Amniotic epithelial cell (primary cell): ENCODE measurements around the gene SREBF2.

Experiments used
- DNase-seq: peaks from one replicate; pipeline ENCODE4 v3.0.0-alpha.2; 2010; ENCODE audit warnings: low read depth

SREBF2 gene

GRCh38 chr22:41876675-41877074, 43.8 kb downstream of the SREBF2 start:
- DNase-seq, result no peak

- DNase-seq, result no peak
Measured at GRCh38 chr22:41880653-41881052, 47.7 kb downstream of the SREBF2 start.

- no peak for DNase-seq
Measured at GRCh38 chr22:41883400-41883799, 50.5 kb downstream of the SREBF2 start.

GRCh38 chr22:41885116-41885515, 52.2 kb downstream of the SREBF2 start:
- no peak for DNase-seq

GRCh38 chr22:41885516-41885915, 52.6 kb downstream of the SREBF2 start:
- DNase-seq, result no peak

- DNase-seq, result no peak
Measured at GRCh38 chr22:41888627-41889200, 55.8 kb downstream of the SREBF2 start.

GRCh38 chr22:41891407-41891806, 58.5 kb downstream of the SREBF2 start:
- DNase-seq, result no peak

GRCh38 chr22:41892721-41893120, 59.8 kb downstream of the SREBF2 start:
- no peak for DNase-seq

- DNase-seq, result no peak
Measured at GRCh38 chr22:41893591-41894375, 60.9 kb downstream of the SREBF2 start.

GRCh38 chr22:41898645-41899044, 65.7 kb downstream of the SREBF2 start:
- DNase-seq, result no peak

- DNase-seq, result no peak
Measured at GRCh38 chr22:41899110-41899509, 66.2 kb downstream of the SREBF2 start.

GRCh38 chr22:41899992-41900651, 67.2 kb downstream of the SREBF2 start:
- no peak for DNase-seq

- DNase-seq, result no peak
Measured at GRCh38 chr22:41900652-41901312, 67.9 kb downstream of the SREBF2 start.

- DNase-seq, result no peak
Measured at GRCh38 chr22:41902016-41902415, 69.1 kb downstream of the SREBF2 start.

GRCh38 chr22:41902932-41903421, 70.1 kb downstream of the SREBF2 start:
- DNase-seq, result no peak

- no peak for DNase-seq
Measured at GRCh38 chr22:41904450-41905410, 71.8 kb downstream of the SREBF2 start.

GRCh38 chr22:41905411-41906202, 72.7 kb downstream of the SREBF2 start:
- DNase-seq, result no peak

GRCh38 chr22:41906822-41907221, 73.9 kb downstream of the SREBF2 start:
- no peak for DNase-seq

- no peak for DNase-seq
Measured at GRCh38 chr22:41907436-41908401, 74.8 kb downstream of the SREBF2 start.
